Body of pancreas (tissue), 4 donors: ENCODE data around the gene KIF25. TPM values are rescaled to one million over a fixed set of nuclear protein-coding genes. Genes with fewer than 3 reads are reported as not detected.

Experiments
- ATAC-seq: fragments of 150-250 bp; one replicate; pipeline ENCODE4 v1.9.1; 2016
- DNase-seq, 4 donors: peaks; one replicate each; pipeline ENCODE4 v3.0.0-alpha.2; 2019
- H3K27ac ChIP-seq, 4 donors: fragments of 200-600 bp; sonication (generic); 1 replicate in 3 of 4; 2 replicates in 1 of 4; pipeline versions ENCODE4 v1.5.1 to v1.6.1; 2016 to 2019; ENCODE audit warnings: mild to moderate bottlenecking in 1 of 4, mixed read lengths in 1 of 4, moderate library complexity in 1 of 4
- H3K27me3 ChIP-seq, 2 donors: fragments of 200-600 bp; sonication (generic); one replicate each; pipeline ENCODE4 v1.6.0; 2016; ENCODE audit warnings: mild to moderate bottlenecking in 1 of 2
- H3K36me3 ChIP-seq, 2 donors: fragments of 200-600 bp; sonication (generic); replicated peaks in 1 of 2; 2 replicates each; pipeline ENCODE4 v1.5.1; 2016; ENCODE audit warnings: low read depth in 2 of 2; ENCODE audit not compliant: insufficient read depth in 1 of 2
- H3K4me1 ChIP-seq: fragments of 200-600 bp; sonication (generic); one replicate; pipeline ENCODE4 v1.6.0; 2016
- H3K4me3 ChIP-seq, 2 donors: fragments of 200-600 bp; sonication (generic); 1 replicate in 1 of 2; 2 replicates in 1 of 2; pipeline ENCODE4 v1.5.1; 2016 to 2019
- H3K9me3 ChIP-seq, 3 donors: fragments of 200-600 bp; sonication (generic); 1 replicate in 2 of 3; 2 replicates in 1 of 3; pipeline ENCODE4 v1.5.1; 2016
- POLR2A ChIP-seq, 3 donors: fragments of 450-650 bp; IDR thresholded peaks; one replicate each; pipeline ENCODE4 v1.6.1; 2016; ENCODE audit warnings: antibody characterized with exemption in 3 of 3, mild to moderate bottlenecking in 2 of 3
- WGBS, 2 donors: methylation state at CpG; one replicate each; pipeline ENCODE4 v1.1.5; 2017; 5-methylcytosine and 5-hydroxymethylcytosine counted together
- intact Hi-C: fragments of 100-400 bp; cut with DNase I; formaldehyde crosslinking; loops from one replicate; pipeline ENCODE4 v1.15.1; 2023
- total RNA-seq, 2 donors: library from RNA; depleted of rRNA; stranded (reverse); fragments of >200 nt; gene quantifications; one replicate each; pipeline ENCODE4 v1.1.0, GENCODE V29; 2016
- TF ChIP-seq, protein P1 (sequence below), 7 experiments: fragments of 450-650 bp in 4 of 7; fragments of 200-600 bp in 3 of 7; sonication (generic) in 3 of 7; IDR thresholded peaks; one replicate each; pipeline ENCODE4 v1.5.1; 2016 to 2019; ENCODE audit warnings: antibody characterized with exemption in 7 of 7

KIF25 gene
- total RNA-seq, 2 donors from 2014 or later = 1.8 TPM; not detected in 1

DNA sequence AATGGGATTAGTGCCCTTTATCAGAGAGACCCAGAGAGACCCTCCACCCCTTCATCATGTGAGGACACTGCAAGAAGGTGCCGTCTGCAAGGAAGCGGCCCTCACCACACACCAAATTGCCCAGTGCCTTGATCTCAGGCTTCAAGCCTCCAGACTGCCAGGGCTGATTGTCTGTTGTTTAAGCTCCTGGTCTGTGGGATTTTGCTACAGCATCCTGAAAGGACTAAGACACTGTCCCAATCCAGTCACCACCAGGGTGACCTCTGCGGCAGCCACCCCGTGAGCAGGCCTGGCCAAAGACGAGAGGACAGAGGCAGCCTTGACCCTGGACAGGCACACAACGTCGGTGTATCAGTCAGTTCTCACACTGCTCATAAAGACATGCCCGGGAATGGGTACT is 95.1 kb downstream of the KIF25 start:
- no peak overlapping the region for H3K4me3 ChIP-seq

DNA sequence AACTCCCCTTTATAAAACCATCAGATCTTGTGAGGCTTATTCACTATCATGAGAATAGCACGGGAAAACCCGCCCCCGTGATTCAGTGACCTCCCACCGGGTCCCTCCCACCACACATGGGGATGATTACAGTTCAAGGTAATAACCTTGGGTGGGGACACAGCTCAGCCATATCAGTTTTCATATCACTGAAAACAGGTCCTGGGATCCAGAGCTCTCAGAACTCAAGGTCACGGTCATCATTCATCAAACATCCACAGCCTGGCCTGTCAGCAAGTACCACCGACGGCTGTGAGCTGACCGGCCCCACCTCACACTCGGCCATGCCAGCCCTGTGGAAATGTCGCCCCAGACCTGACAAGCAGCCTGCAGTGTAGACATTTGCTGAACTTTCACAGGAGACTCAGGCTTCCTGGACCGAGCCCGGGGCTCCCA is 95.6 kb downstream of the KIF25 start:
- Histone ChIP-seq H3K27ac (no peak overlapping the region), H3K27me3 (no peaks in the 10 kb centered on the region), H3K36me3 (no peaks in the 10 kb centered on the region), H3K4me3 (no peak overlapping the region), H3K4me1 (peaks cover 34% of the 10 kb centered on the region), H3K9me3 (no peaks in the 10 kb centered on the region)
- no peak for ATAC-seq
- intact Hi-C loops = no loop called here
- TF ChIP-seq, protein P1, sequence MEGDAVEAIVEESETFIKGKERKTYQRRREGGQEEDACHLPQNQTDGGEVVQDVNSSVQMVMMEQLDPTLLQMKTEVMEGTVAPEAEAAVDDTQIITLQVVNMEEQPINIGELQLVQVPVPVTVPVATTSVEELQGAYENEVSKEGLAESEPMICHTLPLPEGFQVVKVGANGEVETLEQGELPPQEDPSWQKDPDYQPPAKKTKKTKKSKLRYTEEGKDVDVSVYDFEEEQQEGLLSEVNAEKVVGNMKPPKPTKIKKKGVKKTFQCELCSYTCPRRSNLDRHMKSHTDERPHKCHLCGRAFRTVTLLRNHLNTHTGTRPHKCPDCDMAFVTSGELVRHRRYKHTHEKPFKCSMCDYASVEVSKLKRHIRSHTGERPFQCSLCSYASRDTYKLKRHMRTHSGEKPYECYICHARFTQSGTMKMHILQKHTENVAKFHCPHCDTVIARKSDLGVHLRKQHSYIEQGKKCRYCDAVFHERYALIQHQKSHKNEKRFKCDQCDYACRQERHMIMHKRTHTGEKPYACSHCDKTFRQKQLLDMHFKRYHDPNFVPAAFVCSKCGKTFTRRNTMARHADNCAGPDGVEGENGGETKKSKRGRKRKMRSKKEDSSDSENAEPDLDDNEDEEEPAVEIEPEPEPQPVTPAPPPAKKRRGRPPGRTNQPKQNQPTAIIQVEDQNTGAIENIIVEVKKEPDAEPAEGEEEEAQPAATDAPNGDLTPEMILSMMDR (IDR thresholded peaks at IDR 0.05) = no peak
- TF ChIP-seq POLR2A (IDR thresholded peaks at IDR 0.05) = no peak
- no peak for DNase-seq
- 51 to 58% methylated on average over 7 to 12 of the region's 12 CpGs for WGBS, 2 donors

More for the DNA sequence above, 95.1 kb downstream of the KIF25 start:
- 81 to 95% methylated on average over 5 to 8 of the region's 8 CpGs for WGBS, 2 donors
- no peaks in the 10 kb centered on the region for H3K9me3 ChIP-seq
- H3K4me1 ChIP-seq = peaks cover 28% of the 10 kb centered on the region
- intact Hi-C loops = no loop called here
- TF ChIP-seq POLR2A (IDR thresholded peaks at IDR 0.05) = no peak
- TF ChIP-seq, protein P1 (IDR thresholded peaks at IDR 0.05) = no peak
- H3K27ac ChIP-seq = no peak overlapping the region
- DNase-seq (no peak), ATAC-seq (no peak)
- H3K27me3 ChIP-seq = no peaks in the 10 kb centered on the region
- H3K36me3 ChIP-seq = no peaks in the 10 kb centered on the region

DNA sequence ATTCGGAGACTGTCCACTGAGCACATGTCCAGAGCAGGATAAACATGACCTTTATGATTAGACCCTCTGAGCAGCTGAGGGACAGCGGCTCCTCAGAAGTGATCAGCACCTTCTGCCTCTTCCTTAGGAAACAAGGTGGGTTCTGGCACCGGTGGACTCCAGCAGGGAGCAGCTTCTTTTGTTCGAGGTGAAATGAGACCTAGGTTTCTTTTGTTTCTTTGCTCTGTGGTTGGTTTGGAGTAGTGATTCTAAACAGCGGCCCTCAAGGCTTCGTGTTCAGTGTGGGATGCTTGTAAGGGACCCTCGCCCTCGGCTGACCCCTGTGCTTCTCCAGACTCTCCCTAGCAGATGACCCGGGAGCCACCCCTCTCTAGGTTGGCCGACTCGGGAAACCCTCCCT is 96.2 kb downstream of the KIF25 start:
- ATAC-seq (no peak), DNase-seq (no peak)
- 90 to 94% methylated on average over 11 of the region's 11 CpGs for WGBS, 2 donors
- TF ChIP-seq, protein P1 (IDR thresholded peaks at IDR 0.05) = no peak
- TF ChIP-seq POLR2A (IDR thresholded peaks at IDR 0.05) = no peak
- no peak overlapping the region for H3K4me3 ChIP-seq
- no peaks in the 10 kb centered on the region for H3K36me3 ChIP-seq
- H3K9me3 ChIP-seq = no peaks in the 10 kb centered on the region
- no peak overlapping the region for H3K27ac ChIP-seq
- no peaks in the 10 kb centered on the region for H3K27me3 ChIP-seq
- H3K4me1 ChIP-seq = peaks cover 39% of the 10 kb centered on the region
- intact Hi-C loops = no loop called here

Other genes with a start within 250 kb of the KIF25 start
- 100 to 1,000 TPM; 160 to 195 TPM for gene AFDN, start 170.8 kb upstream of the KIF25 start, total RNA-seq
- gene FRMD1, start 81.5 kb downstream of the KIF25 start, total RNA-seq = not detected